Tibial artery (tissue), 4 donors: Measurements from ENCODE around the gene FOXR1.
A peak's percentile ranks its signal among the peaks of the same experiment; 100 is the strongest.

ENCODE experiments used
- DNase-seq, 2 donors: peaks; one replicate each; pipeline ENCODE4 v3.0.0-alpha.2; 2019
- H3K27ac ChIP-seq, 2 donors: fragments of 200-600 bp; sonication (generic) in 1 of 2; 1 replicate in 1 of 2; 2 replicates in 1 of 2; pipeline ENCODE4 v1.5.1; 2018 to 2019; ENCODE audit warnings: mild to moderate bottlenecking in 1 of 2
- H3K27me3 ChIP-seq, 2 donors: fragments of 200-600 bp; sonication (generic) in 1 of 2; one replicate each; pipeline versions ENCODE4 v1.5.1 to v1.6.0; 2016 to 2019
- H3K36me3 ChIP-seq, 3 donors: fragments of 200-600 bp; sonication (generic) in 2 of 3; one replicate each; pipeline ENCODE4 v1.5.1; 2016 to 2019; ENCODE audit warnings: mild to moderate bottlenecking in 2 of 3
- H3K4me1 ChIP-seq, 4 donors: fragments of 200-600 bp; sonication (generic) in 2 of 4; 1 replicate in 3 of 4; 2 replicates in 1 of 4; pipeline ENCODE4 v1.5.1; 2016 to 2019
- H3K4me3 ChIP-seq, 2 donors: fragments of 200-600 bp; sonication (generic) in 1 of 2; 1 replicate in 1 of 2; 2 replicates in 1 of 2; pipeline ENCODE4 v1.5.1; 2018 to 2019; ENCODE audit warnings: mild to moderate bottlenecking in 2 of 2
- H3K9me3 ChIP-seq, 3 donors: fragments of 200-600 bp; sonication (generic) in 1 of 3; one replicate each; pipeline ENCODE4 v1.5.1; 2016 to 2019
- CTCF ChIP-seq, 2 experiments: fragments of 200-600 bp in 1 of 2; fragments of 450-650 bp in 1 of 2; IDR thresholded peaks; one replicate each; pipeline ENCODE4 v1.5.1; 2017 to 2019; ENCODE audit warnings: antibody characterized with exemption in 2 of 2, mild to moderate bottlenecking in 1 of 2, moderate library complexity in 1 of 2
- intact Hi-C: fragments of 100-400 bp; cut with DNase I; formaldehyde crosslinking; loops from one replicate; pipeline ENCODE4 v1.15.0; 2023; ENCODE audit warnings: low total_unique reads

FOXR1 gene

GRCh38 chr11:118929501-118930093 lies 42.0 kb upstream of the FOXR1 start:
- intact Hi-C loops = loop anchor here (5.0 kb wide), 1 partner anchor 137 kb away; the partner anchor contains the start of gene DDX6
- Histone ChIP-seq H3K4me3 (peak overlapping the region; percentile 74 to 86), H3K4me1 (peaks cover 0 to 48% (median 36%) of the 10 kb centered on the region in 4 donors), H3K36me3 (no peaks in the 10 kb centered on the region), H3K27ac (peak overlapping the region; percentile 96 to 99), H3K27me3 (no peaks in the 10 kb centered on the region), H3K9me3 (no peaks in the 10 kb centered on the region)
- DNase-seq = peak; percentile 83 to 93
- no peak for TF ChIP-seq CTCF (IDR thresholded peaks at IDR 0.05)

- Histone ChIP-seq H3K27ac (peak overlapping the region; percentile 96 to 99), H3K27me3 (no peaks in the 10 kb centered on the region), H3K4me3 (peak overlapping the region; percentile 74 to 86), H3K4me1 (peaks cover 0 to 48% (median 36%) of the 10 kb centered on the region in 4 donors), H3K36me3 (no peaks in the 10 kb centered on the region), H3K9me3 (no peaks in the 10 kb centered on the region)
- TF ChIP-seq CTCF (IDR thresholded peaks at IDR 0.05) = peak; percentile 97 to 98
- DNase-seq = peak; percentile 77 to 90
- intact Hi-C loops = no loop called here
Measured at GRCh38 chr11:118930094-118930712, 41.4 kb upstream of the FOXR1 start.

GRCh38 chr11:118931571-118931970 lies 40.0 kb upstream of the FOXR1 start:
- DNase-seq = no peak
- Histone ChIP-seq H3K9me3 (no peaks in the 10 kb centered on the region), H3K36me3 (no peaks in the 10 kb centered on the region), H3K4me3 (no peak overlapping the region), H3K27me3 (no peaks in the 10 kb centered on the region), H3K27ac (no peak overlapping the region), H3K4me1 (peaks cover 0 to 41% (median 32%) of the 10 kb centered on the region in 4 donors)
- intact Hi-C loops = no loop called here
- no peak for TF ChIP-seq CTCF (IDR thresholded peaks at IDR 0.05)

GRCh38 chr11:118933486-118933885 lies 38.1 kb upstream of the FOXR1 start:
- Histone ChIP-seq H3K27ac (peak overlapping the region; percentile 65 to 78), H3K4me3 (no peak overlapping the region), H3K4me1 (peaks cover 0 to 25% (median 16%) of the 10 kb centered on the region in 4 donors), H3K36me3 (no peaks in the 10 kb centered on the region), H3K9me3 (no peaks in the 10 kb centered on the region), H3K27me3 (no peaks in the 10 kb centered on the region)
- TF ChIP-seq CTCF (IDR thresholded peaks at IDR 0.05) = no peak
- intact Hi-C loops = no loop called here
- peak in 1 of 2 donors; percentile 49 for DNase-seq

- H3K27me3 ChIP-seq = peaks cover 0 to 5% of the 10 kb centered on the region in 2 donors
- intact Hi-C loops = no loop called here
- no peak overlapping the region for H3K27ac ChIP-seq
- TF ChIP-seq CTCF (IDR thresholded peaks at IDR 0.05) = no peak
- no peak for DNase-seq
- H3K36me3 ChIP-seq = no peaks in the 10 kb centered on the region
- H3K4me3 ChIP-seq = no peak overlapping the region
- H3K9me3 ChIP-seq = no peaks in the 10 kb centered on the region
- H3K4me1 ChIP-seq = peaks cover 0 to 18% (median 10%) of the 10 kb centered on the region in 4 donors
Measured at GRCh38 chr11:118935376-118935775, 36.2 kb upstream of the FOXR1 start.
